ENCODE data around the gene ALG2. TPM values are rescaled to one million over a fixed set of nuclear protein-coding genes. Genes with fewer than 3 reads are reported as not detected.

The ALG2 gene
- total RNA-seq, 1 experiment from 2014 or later = 30.1 TPM

- H3K27ac ChIP-seq (ENCODE audit: low read depth, low read length, poor library complexity, severe bottlenecking) = no peak overlapping the region
- intact Hi-C loops (cut with micrococcal nuclease; ENCODE audit: unreplicated experiment) = loop anchor here (1.0 to 10.0 kb wide), 7 partner anchors 48 to 1139 kb away; partner anchors contain the start of gene NR4A3
- TF ChIP-seq, protein P1, sequence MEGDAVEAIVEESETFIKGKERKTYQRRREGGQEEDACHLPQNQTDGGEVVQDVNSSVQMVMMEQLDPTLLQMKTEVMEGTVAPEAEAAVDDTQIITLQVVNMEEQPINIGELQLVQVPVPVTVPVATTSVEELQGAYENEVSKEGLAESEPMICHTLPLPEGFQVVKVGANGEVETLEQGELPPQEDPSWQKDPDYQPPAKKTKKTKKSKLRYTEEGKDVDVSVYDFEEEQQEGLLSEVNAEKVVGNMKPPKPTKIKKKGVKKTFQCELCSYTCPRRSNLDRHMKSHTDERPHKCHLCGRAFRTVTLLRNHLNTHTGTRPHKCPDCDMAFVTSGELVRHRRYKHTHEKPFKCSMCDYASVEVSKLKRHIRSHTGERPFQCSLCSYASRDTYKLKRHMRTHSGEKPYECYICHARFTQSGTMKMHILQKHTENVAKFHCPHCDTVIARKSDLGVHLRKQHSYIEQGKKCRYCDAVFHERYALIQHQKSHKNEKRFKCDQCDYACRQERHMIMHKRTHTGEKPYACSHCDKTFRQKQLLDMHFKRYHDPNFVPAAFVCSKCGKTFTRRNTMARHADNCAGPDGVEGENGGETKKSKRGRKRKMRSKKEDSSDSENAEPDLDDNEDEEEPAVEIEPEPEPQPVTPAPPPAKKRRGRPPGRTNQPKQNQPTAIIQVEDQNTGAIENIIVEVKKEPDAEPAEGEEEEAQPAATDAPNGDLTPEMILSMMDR (conservative IDR thresholded peaks at IDR 0.05; ENCODE audit: low read depth, low read length) = no peak
- no peak for TF ChIP-seq EZH2 (IDR thresholded peaks at IDR 0.05; ENCODE audit: borderline replicate concordance, low read depth, low read length, poor library complexity, severe bottlenecking)
- H3K9me3 ChIP-seq (ENCODE audit: low read depth, low read length, poor library complexity, severe bottlenecking) = no peaks in the 10 kb centered on the region
- H3K4me1 ChIP-seq (ENCODE audit: insufficient read depth, low read length, poor library complexity, severe bottlenecking) = peaks cover 15% of the 10 kb centered on the region
- no TSS peak for BruUV-seq (replicated peaks)
- H3K36me3 ChIP-seq (ENCODE audit: insufficient read depth, low read length, poor library complexity, severe bottlenecking) = no peaks in the 10 kb centered on the region
- ChIA-PET CTCF (interaction anchor here (0.6 kb wide), 2 partner anchors 13 to 501 kb away, joined by 3 to 7 read pairs; no protein-coding TSS in a partner anchor), POLR2A (ENCODE audit: low non-redundant PET) (no interaction called here)
- no peak overlapping the region for H3K4me3 ChIP-seq (ENCODE audit: low read depth, low read length, poor library complexity, severe bottlenecking)
- H3K27me3 ChIP-seq (replicated peaks; ENCODE audit: insufficient read depth, low read depth, low read length, poor library complexity) = no peaks in the 10 kb centered on the region
- DNase-seq (ENCODE audit: low spot score) = no peak
Measured at GRCh38 chr9:99183616-99184015, 38.1 kb downstream of the ALG2 start.

- intact Hi-C loops (cut with micrococcal nuclease; ENCODE audit: unreplicated experiment) = loop anchor here (5.0 to 10.0 kb wide), 5 partner anchors 82 to 1035 kb away; partner anchors contain the start of gene NR4A3
- CTCF ChIA-PET = no interaction called here
- Histone ChIP-seq H3K9me3 (ENCODE audit: low read depth, low read length, poor library complexity, severe bottlenecking) (no peaks in the 10 kb centered on the region), H3K4me3 (ENCODE audit: low read depth, low read length, poor library complexity, severe bottlenecking) (no peak overlapping the region), H3K36me3 (ENCODE audit: insufficient read depth, low read length, poor library complexity, severe bottlenecking) (no peaks in the 10 kb centered on the region), H3K27ac (ENCODE audit: low read depth, low read length, poor library complexity, severe bottlenecking) (no peak overlapping the region), H3K27me3 (replicated peaks; ENCODE audit: insufficient read depth, low read depth, low read length, poor library complexity) (no peaks in the 10 kb centered on the region), H3K4me1 (ENCODE audit: insufficient read depth, low read length, poor library complexity, severe bottlenecking) (peaks cover 7% of the 10 kb centered on the region)
- no peak for DNase-seq (ENCODE audit: low spot score)
- POLR2A ChIA-PET (ENCODE audit: low non-redundant PET) = no interaction called here
- TF ChIP-seq, protein P1 (conservative IDR thresholded peaks at IDR 0.05; ENCODE audit: low read depth, low read length) = no peak
- TF ChIP-seq EZH2 (IDR thresholded peaks at IDR 0.05; ENCODE audit: borderline replicate concordance, low read depth, low read length, poor library complexity, severe bottlenecking) = no peak
- BruUV-seq (replicated peaks) = no TSS peak
Measured at GRCh38 chr9:99182356-99182755, 39.4 kb downstream of the ALG2 start.

DNA sequence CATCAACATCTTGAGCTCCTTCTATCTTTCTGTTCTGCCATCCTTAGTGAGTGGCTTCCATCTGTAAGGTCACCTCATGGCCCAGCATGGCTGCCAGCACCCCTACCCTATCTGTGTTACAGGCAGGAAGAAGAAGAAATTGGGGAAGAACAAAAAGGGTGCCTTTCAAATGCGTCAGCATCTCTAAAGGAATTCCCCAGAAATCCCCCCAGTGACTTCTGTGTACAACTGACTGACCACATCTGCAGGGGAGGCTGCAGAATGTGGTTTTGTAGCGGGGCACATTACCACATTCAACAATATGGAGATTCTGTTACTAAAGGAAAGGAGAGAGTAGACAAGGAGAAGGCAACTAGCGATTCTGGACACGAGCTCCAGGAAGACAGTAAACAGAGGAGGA, 40.1 kb downstream of the ALG2 start:
- intact Hi-C loops (cut with micrococcal nuclease; ENCODE audit: unreplicated experiment) = loop anchor here (5.0 to 10.0 kb wide), 5 partner anchors 83 to 1036 kb away; partner anchors contain the start of gene NR4A3
- DNase-seq (ENCODE audit: low spot score) = no peak
- H3K9me3 ChIP-seq (ENCODE audit: low read depth, low read length, poor library complexity, severe bottlenecking) = no peaks in the 10 kb centered on the region
- no peaks in the 10 kb centered on the region for H3K27me3 ChIP-seq (replicated peaks; ENCODE audit: insufficient read depth, low read depth, low read length, poor library complexity)
- no TSS peak for BruUV-seq (replicated peaks)
- peaks cover 7% of the 10 kb centered on the region for H3K4me1 ChIP-seq (ENCODE audit: insufficient read depth, low read length, poor library complexity, severe bottlenecking)
- H3K27ac ChIP-seq (ENCODE audit: low read depth, low read length, poor library complexity, severe bottlenecking) = no peak overlapping the region
- TF ChIP-seq, protein P1 (conservative IDR thresholded peaks at IDR 0.05; ENCODE audit: low read depth, low read length) = no peak
- no peak for TF ChIP-seq EZH2 (IDR thresholded peaks at IDR 0.05; ENCODE audit: borderline replicate concordance, low read depth, low read length, poor library complexity, severe bottlenecking)
- POLR2A ChIA-PET (ENCODE audit: low non-redundant PET) = no interaction called here
- no peak overlapping the region for H3K4me3 ChIP-seq (ENCODE audit: low read depth, low read length, poor library complexity, severe bottlenecking)
- CTCF ChIA-PET = no interaction called here
- H3K36me3 ChIP-seq (ENCODE audit: insufficient read depth, low read length, poor library complexity, severe bottlenecking) = no peaks in the 10 kb centered on the region
